Esophagus (tissue), 2 donors: ENCODE data around the gene ITIH5. TPM values are rescaled to one million over a fixed set of nuclear protein-coding genes. Genes with fewer than 3 reads are reported as not detected.
"Not testable (repeated sequence)": the region's sequence is repeated elsewhere in the genome, so short reads cannot be mapped to it uniquely, and the experiment has no call there.

Experiments
- H3K27ac ChIP-seq, 2 donors: one replicate each; pipeline ENCODE4 v1.5.1; 2013; ENCODE audit warnings: low read depth in 2 of 2, mild to moderate bottlenecking in 2 of 2, inconsistent platforms in 1 of 2, low read length in 1 of 2, moderate library complexity in 1 of 2
- H3K27me3 ChIP-seq, 2 donors: one replicate each; pipeline ENCODE4 v1.6.1; 2013; ENCODE audit warnings: low read length in 2 of 2, control low read depth in 1 of 2, mild to moderate bottlenecking in 1 of 2; ENCODE audit not compliant: insufficient read depth in 2 of 2, control insufficient read depth in 1 of 2
- H3K36me3 ChIP-seq, 2 donors: one replicate each; pipeline ENCODE4 v1.6.1; 2013; ENCODE audit warnings: low read length in 1 of 2; ENCODE audit not compliant: control insufficient read depth in 2 of 2, insufficient read depth in 2 of 2
- H3K4me1 ChIP-seq, 2 donors: one replicate each; pipeline ENCODE4 v1.6.1; 2013; ENCODE audit warnings: low read length in 1 of 2; ENCODE audit not compliant: control insufficient read depth in 2 of 2, insufficient read depth in 2 of 2
- H3K4me3 ChIP-seq, 2 donors: one replicate each; pipeline ENCODE4 v1.5.1; 2013; ENCODE audit warnings: low read length in 2 of 2, mild to moderate bottlenecking in 2 of 2, low read depth in 1 of 2, moderate library complexity in 1 of 2
- H3K9me3 ChIP-seq, 2 donors: one replicate each; pipeline ENCODE4 v1.6.1; 2013; ENCODE audit warnings: mild to moderate bottlenecking in 2 of 2, low read depth in 1 of 2, low read length in 1 of 2, moderate library complexity in 1 of 2; ENCODE audit not compliant: control insufficient read depth in 2 of 2, insufficient read depth in 1 of 2
- WGBS, 2 donors: extraction: QIAGEN DNeasy Blood & Tissue Kit; methylation state at CpG; one replicate each; pipeline ENCODE4 v1.1.7; 2013; 5-methylcytosine and 5-hydroxymethylcytosine counted together
- polyA plus RNA-seq, 2 donors: library from polyadenylated mRNA; stranded (reverse); fragments of 200-250 nt; gene quantifications; one replicate each; pipeline ENCODE4 v1.2.3, GENCODE V29; 2013
- donor health status: healthy with polysubstance abuse.
- donor health status: Bipolar disorder and iron deficiency.

The ITIH5 gene
- polyA plus RNA-seq, 2 donors = 2.6 to 4.4 TPM

GRCh38 chr10:7667262-7668141 lies 736 bp upstream of the ITIH5 start:
- no peaks in the 10 kb centered on the region for H3K9me3 ChIP-seq
- no peaks in the 10 kb centered on the region for H3K36me3 ChIP-seq
- H3K27me3 ChIP-seq = no peaks in the 10 kb centered on the region
- H3K4me3 ChIP-seq = peak overlapping the region in 1 of 2 donors; percentile 5
- peak overlapping the region; percentile 22 to 48 for H3K27ac ChIP-seq
- H3K4me1 ChIP-seq = no peaks in the 10 kb centered on the region
- 4% methylated on average over 33 to 41 of the region's 44 CpGs for WGBS, 2 donors

GRCh38 chr10:7665767-7666166 lies 999 bp downstream of the ITIH5 start:
- no peaks in the 10 kb centered on the region for H3K36me3 ChIP-seq
- H3K4me3 ChIP-seq = peak overlapping the region in 1 of 2 donors; percentile 40
- no peaks in the 10 kb centered on the region for H3K4me1 ChIP-seq
- no peaks in the 10 kb centered on the region for H3K9me3 ChIP-seq
- H3K27ac ChIP-seq = no peak overlapping the region
- 8 to 12% methylated on average over 6 of the region's 6 CpGs for WGBS, 2 donors
- no peaks in the 10 kb centered on the region for H3K27me3 ChIP-seq

GRCh38 chr10:7664707-7665106 lies 2.1 kb downstream of the ITIH5 start:
- H3K36me3 ChIP-seq = no peaks in the 10 kb centered on the region
- H3K27me3 ChIP-seq = no peaks in the 10 kb centered on the region
- no peak overlapping the region for H3K27ac ChIP-seq
- no peaks in the 10 kb centered on the region for H3K4me1 ChIP-seq
- no peaks in the 10 kb centered on the region for H3K9me3 ChIP-seq
- H3K4me3 ChIP-seq = no peak overlapping the region
- 53% methylated on average over 2 of the region's 2 CpGs for WGBS, 2 donors

GRCh38 chr10:7662522-7662921 lies 4.2 kb downstream of the ITIH5 start:
- WGBS, 2 donors = 79 to 84% methylated on average over 5 of the region's 5 CpGs
- H3K27ac ChIP-seq = no peak overlapping the region
- H3K36me3 ChIP-seq = no peaks in the 10 kb centered on the region
- no peaks in the 10 kb centered on the region for H3K27me3 ChIP-seq
- no peaks in the 10 kb centered on the region for H3K9me3 ChIP-seq
- no peak overlapping the region for H3K4me3 ChIP-seq
- no peaks in the 10 kb centered on the region for H3K4me1 ChIP-seq

GRCh38 chr10:7659560-7659959 lies 7.2 kb downstream of the ITIH5 start:
- Histone ChIP-seq H3K4me3 (no peak overlapping the region), H3K27me3 (no peaks in the 10 kb centered on the region), H3K36me3 (no peaks in the 10 kb centered on the region), H3K9me3 (no peaks in the 10 kb centered on the region), H3K4me1 (no peaks in the 10 kb centered on the region), H3K27ac (peak overlapping the region in 1 of 2 donors; percentile 30)
- WGBS, 2 donors = 34 to 54% methylated on average over 4 of the region's 4 CpGs

GRCh38 chr10:7657552-7657951 lies 9.2 kb downstream of the ITIH5 start:
- Histone ChIP-seq H3K27me3 (no peaks in the 10 kb centered on the region), H3K36me3 (no peaks in the 10 kb centered on the region), H3K9me3 (no peaks in the 10 kb centered on the region), H3K4me3 (no peak overlapping the region), H3K4me1 (no peaks in the 10 kb centered on the region), H3K27ac (no peak overlapping the region)
- 36 to 61% methylated on average over 2 of the region's 2 CpGs for WGBS, 2 donors

GRCh38 chr10:7657079-7657478 lies 9.7 kb downstream of the ITIH5 start:
- H3K27ac ChIP-seq, H3K9me3 ChIP-seq, H3K4me1 ChIP-seq, H3K36me3 ChIP-seq, H3K27me3 ChIP-seq, H3K4me3 ChIP-seq: not testable (repeated sequence)
- WGBS, 2 donors = 78 to 82% methylated on average over 11 of the region's 11 CpGs

- Histone ChIP-seq H3K9me3 (no peaks in the 10 kb centered on the region), H3K4me3 (no peak overlapping the region), H3K27ac (no peak overlapping the region), H3K27me3 (no peaks in the 10 kb centered on the region), H3K36me3 (no peaks in the 10 kb centered on the region), H3K4me1 (no peaks in the 10 kb centered on the region)
- 82 to 87% methylated on average over 7 of the region's 7 CpGs for WGBS, 2 donors
Observed at GRCh38 chr10:7651853-7652470, 14.8 kb downstream of the ITIH5 start.

- H3K4me1 ChIP-seq = no peaks in the 10 kb centered on the region
- no peak overlapping the region for H3K4me3 ChIP-seq
- no peaks in the 10 kb centered on the region for H3K36me3 ChIP-seq
- 61 to 66% methylated on average over 6 of the region's 6 CpGs for WGBS, 2 donors
- no peaks in the 10 kb centered on the region for H3K27me3 ChIP-seq
- no peaks in the 10 kb centered on the region for H3K9me3 ChIP-seq
- no peak overlapping the region for H3K27ac ChIP-seq
Observed at GRCh38 chr10:7649673-7650300, 17.0 kb downstream of the ITIH5 start.
